A549 (cell line): ENCODE measurements around the gene OAS1. TPM values are rescaled to one million over a fixed set of nuclear protein-coding genes. Genes with fewer than 3 reads are reported as not detected.

ENCODE experiments used
- ATAC-seq, 2 experiments: fragments of 200-7000 bp in 1 of 2; fragments of >200 bp in 1 of 2; cut with Nextera tagmentation in 1 of 2; cut with Tn5 transposase in 1 of 2; 3 replicates each; pipeline versions ENCODE4 v1.8.0 to v1.9.1; 2018 to 2020; ENCODE audit warnings: mild to moderate bottlenecking in 1 of 2, moderate library complexity in 1 of 2
- CTCF ChIA-PET: fragments of 300-600 bp; sonication (Branson Sonifier 250); formaldehyde crosslinking; extraction: SDS; loops from one replicate; lab custom pipeline; 2021; ENCODE audit warnings: antibody characterized with exemption, inconsistent platforms; lab: Yijun Ruan, JAX
- POLR2A ChIA-PET: fragments of 350-600 bp; formaldehyde crosslinking; extraction: SDS; loops from one replicate; lab custom pipeline; 2021; ENCODE audit warnings: antibody characterized with exemption, inconsistent platforms; lab: Yijun Ruan, JAX
- DNase-seq, 2 experiments: peaks; one replicate each; pipeline versions ENCODE4 v3.0.0 to v3.0.0-alpha.2; 2011 to 2016; ENCODE audit warnings: low read depth in 1 of 2, low spot score in 1 of 2
- FAIRE-seq: peaks from 2 replicates; lab custom pipeline; 2011; peaks lifted over from hg19 to GRCh38; lab: Jason Lieb, UNC
- H3K27ac ChIP-seq, 2 experiments: fragments of >200 bp; sonication (Bioruptor Twin); formaldehyde crosslinking; 3 replicates each; pipeline ENCODE4 v1.5.1; 2016 to 2017
- H3K4me1 ChIP-seq: fragments of >200 bp; sonication (Bioruptor Twin); formaldehyde crosslinking; 3 replicates; pipeline ENCODE4 v1.6.1; 2016
- H3K4me2 ChIP-seq: fragments of >200 bp; sonication (Bioruptor Twin); formaldehyde crosslinking; 3 replicates; pipeline ENCODE4 v1.6.1; 2016
- H3K4me3 ChIP-seq: fragments of >200 bp; sonication (Bioruptor Twin); formaldehyde crosslinking; 3 replicates; pipeline ENCODE4 v1.5.1; 2016
- H3K9me3 ChIP-seq: fragments of >200 bp; sonication (Bioruptor Twin); formaldehyde crosslinking; 3 replicates; pipeline ENCODE4 v1.6.1; 2016
- BCL3 ChIP-seq: fragments of >200 bp; sonication (Bioruptor Twin); formaldehyde crosslinking; IDR thresholded peaks from 3 replicates; pipeline ENCODE4 v1.6.1; 2016
- BHLHE40 ChIP-seq: IDR thresholded peaks from 2 replicates; pipeline ENCODE4 v1.6.1; 2012; ENCODE audit warnings: low read depth, low read length, inconsistent platforms
- CBX2 ChIP-seq: fragments of 200-600 bp; sonication (generic); IDR thresholded peaks from 2 replicates; pipeline ENCODE4 v1.6.1; 2016; ENCODE audit warnings: low read depth, mild to moderate bottlenecking, borderline replicate concordance
- CEBPB ChIP-seq, 2 experiments: fragments of >200 bp in 1 of 2; sonication (Bioruptor Twin) in 1 of 2; formaldehyde crosslinking in 1 of 2; IDR thresholded peaks; 2 replicates each; pipeline ENCODE4 v1.6.1; 2012 to 2016
- CHD2 ChIP-seq: fragments of 150-350 bp; IDR thresholded peaks from 2 replicates; pipeline ENCODE4 v1.6.1; 2014; ENCODE audit warnings: low read length; ENCODE audit not compliant: partially characterized antibody
- CHD4 ChIP-seq: fragments of 200-600 bp; sonication (generic); IDR thresholded peaks from 2 replicates; pipeline ENCODE4 v1.6.1; 2016; ENCODE audit warnings: antibody characterized with exemption, mild to moderate bottlenecking, borderline replicate concordance
- FOSB ChIP-seq: fragments of 250-450 bp; sonication (Bioruptor Pico); IDR thresholded peaks from 2 replicates; pipeline ENCODE4 v1.5.0; 2020; ENCODE audit warnings: mild to moderate bottlenecking, moderate library complexity
- FOSL2 ChIP-seq, 2 experiments: fragments of 450-650 bp in 1 of 2; fragments of >200 bp in 1 of 2; sonication (Bioruptor Twin) in 1 of 2; formaldehyde crosslinking; IDR thresholded peaks; 2 replicates each; pipeline versions ENCODE4 v1.5.0 to v1.6.1; 2016 to 2020; ENCODE audit warnings: mild to moderate bottlenecking in 1 of 2, moderate library complexity in 1 of 2
- HEYL ChIP-seq: fragments of 250-450 bp; sonication (Bioruptor Pico); IDR thresholded peaks from 2 replicates; pipeline ENCODE4 v1.8.0; 2021; ENCODE audit warnings: mild to moderate bottlenecking, moderate library complexity
- HOXB5 ChIP-seq: fragments of 250-450 bp; sonication (Bioruptor Pico); IDR thresholded peaks from 2 replicates; pipeline ENCODE4 v1.5.0; 2020; ENCODE audit warnings: mild to moderate bottlenecking, moderate library complexity
- MAFK ChIP-seq: fragments of 450-650 bp; IDR thresholded peaks from 2 replicates; pipeline ENCODE4 v1.6.1; 2014; ENCODE audit not compliant: partially characterized antibody
- MAX ChIP-seq: IDR thresholded peaks from 2 replicates; pipeline ENCODE4 v1.6.1; 2012
- NFE2L2 ChIP-seq: fragments of 150-350 bp; conservative IDR thresholded peaks from 2 replicates; pipeline ENCODE4 v1.6.1; 2014; ENCODE audit warnings: low read length
- NR3C1 ChIP-seq: fragments of >200 bp; sonication (Bioruptor Twin); formaldehyde crosslinking; IDR thresholded peaks from 3 replicates; pipeline ENCODE4 v1.6.1; 2017
- PBX3 ChIP-seq: IDR thresholded peaks from 2 replicates; pipeline ENCODE4 v1.6.1; 2012
- POLR2A ChIP-seq: IDR thresholded peaks from 2 replicates; pipeline ENCODE4 v1.6.1; 2012; ENCODE audit warnings: mild to moderate bottlenecking, low read length
- RFX5 ChIP-seq: fragments of 450-650 bp; IDR thresholded peaks from 2 replicates; pipeline ENCODE4 v1.7.1; 2014; ENCODE audit warnings: antibody characterized with exemption, mild to moderate bottlenecking, moderate library complexity
- RNF2 ChIP-seq: fragments of 200-600 bp; sonication (generic); IDR thresholded peaks from 2 replicates; pipeline ENCODE4 v1.6.1; 2016; ENCODE audit warnings: low read depth, mild to moderate bottlenecking, antibody characterized with exemption, moderate library complexity, borderline replicate concordance
- TFCP2L1 ChIP-seq: fragments of 250-450 bp; sonication (Bioruptor Pico); IDR thresholded peaks from 2 replicates; pipeline ENCODE4 v1.5.0; 2021; ENCODE audit warnings: mild to moderate bottlenecking
- ZC3H11A ChIP-seq: fragments of 450-650 bp; IDR thresholded peaks from 2 replicates; pipeline ENCODE4 v1.6.1; 2014; ENCODE audit warnings: antibody characterized with exemption, mild to moderate bottlenecking
- ZNF302 ChIP-seq: fragments of 250-450 bp; sonication (Bioruptor Pico); IDR thresholded peaks from 2 replicates; pipeline ENCODE4 v1.9.0; 2021; ENCODE audit warnings: inconsistent platforms, mild to moderate bottlenecking, moderate library complexity
- WGBS: methylation state at CpG from one replicate; pipeline ENCODE4 v1.1.6; 2017; ENCODE audit errors: missing lambda C conversion rate; 5-methylcytosine and 5-hydroxymethylcytosine counted together
- polyA plus RNA-seq, 4 experiments: library from polyadenylated mRNA; depleted of rRNA in 3 of 4; stranded (reverse); fragments of >200 nt; fragmentation: RNase III in 1 of 4; extraction: RNeasy Plus Mini Kit Qiagen cat#74134 plus additional on column Dnase treatment in 1 of 4; gene quantifications; 2 replicates in 3 of 4; 3 replicates in 1 of 4; pipeline ENCODE4 v1.2.3, GENCODE V29; 2011 to 2017
- TF ChIP-seq, protein P1 (sequence below): fragments of 450-650 bp; IDR thresholded peaks from 2 replicates; pipeline ENCODE4 v1.6.1; 2014; ENCODE audit warnings: antibody characterized with exemption

The OAS1 gene
- polyA plus RNA-seq, 2 of the 4 experiments (the other 2 are of a cell fraction) = 52.8 to 63.6 TPM

DNA sequence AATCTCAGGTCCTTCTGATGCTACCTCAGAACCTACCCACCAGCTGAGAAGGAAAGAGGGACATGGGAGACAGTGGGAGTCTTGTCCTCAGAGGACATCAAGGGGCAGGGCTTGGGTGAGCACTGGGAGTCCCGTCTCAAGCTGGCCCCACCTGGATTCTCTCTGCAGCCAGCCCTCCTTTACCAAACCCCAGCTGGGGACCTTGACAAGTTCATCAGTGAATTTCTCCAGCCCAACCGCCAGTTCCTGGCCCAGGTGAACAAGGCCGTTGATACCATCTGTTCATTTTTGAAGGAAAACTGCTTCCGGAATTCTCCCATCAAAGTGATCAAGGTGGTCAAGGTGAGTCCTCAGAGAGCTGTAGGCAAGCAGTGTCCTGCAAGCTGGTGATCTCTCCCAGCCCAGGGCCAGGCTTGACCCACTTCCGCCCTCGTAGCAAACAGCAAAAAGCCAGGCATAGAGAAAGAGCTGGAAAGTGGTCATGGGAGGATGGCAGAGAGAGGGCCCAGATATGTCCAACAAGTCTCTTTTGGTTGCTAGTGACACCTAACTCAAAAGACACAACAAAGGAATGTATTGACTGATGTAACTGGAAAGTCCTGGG lies 57.4 kb downstream of the OAS1 start:
- ATAC-seq (no peak), DNase-seq (no peak), FAIRE-seq (no peak)
- ChIA-PET POLR2A (no interaction called here), CTCF (interaction anchor here (0.6 to 1.7 kb wide), 5 partner anchors 8 to 65 kb away, joined by 3 to 4 read pairs (median 3); no protein-coding TSS in a partner anchor)
- H3K4me1 ChIP-seq = no peaks in the 10 kb centered on the region
- no peak overlapping the region for H3K4me3 ChIP-seq
- no peak overlapping the region for H3K4me2 ChIP-seq
- no peak overlapping the region for H3K27ac ChIP-seq
- H3K9me3 ChIP-seq = no peaks in the 10 kb centered on the region
- TF ChIP-seq MAFK (no peak), CEBPB (IDR thresholded peaks at IDR 0.05) (no peak), MAX (no peak)
- WGBS = 98% methylated on average over 6 of the region's 6 CpGs

DNA sequence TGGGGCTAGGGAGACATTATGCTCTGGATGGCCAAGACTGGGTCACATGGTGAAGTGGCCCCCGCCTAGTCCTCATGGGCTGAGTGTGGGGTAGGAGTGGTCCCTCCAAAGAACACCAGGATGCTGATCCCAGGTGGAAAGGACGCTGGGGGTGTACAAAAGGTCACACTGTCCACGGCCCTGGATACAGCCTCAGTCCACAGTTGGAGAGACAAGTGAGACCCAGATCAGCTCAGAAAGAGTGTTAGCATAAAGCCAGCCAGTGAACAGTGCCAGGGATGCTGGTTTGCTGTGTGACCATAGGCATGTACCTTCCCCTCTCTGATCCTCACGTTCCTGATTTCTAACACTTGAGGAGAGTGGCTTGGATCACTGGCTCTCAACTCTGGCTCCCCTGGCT lies 58.2 kb downstream of the OAS1 start:
- H3K4me1 ChIP-seq = no peaks in the 10 kb centered on the region
- FAIRE-seq = no peak
- no peak overlapping the region for H3K27ac ChIP-seq
- ATAC-seq = no peak
- no peak overlapping the region for H3K4me3 ChIP-seq
- ChIA-PET POLR2A (no interaction called here), CTCF (interaction anchor here (1.5 to 2.7 kb wide), 3 partner anchors 9 to 28 kb away, joined by 3 to 9 read pairs (median 3); no protein-coding TSS in a partner anchor)
- no peak for DNase-seq
- H3K9me3 ChIP-seq = no peaks in the 10 kb centered on the region
- TF ChIP-seq PBX3 (no peak), HOXB5 (CRISPR knock-in tag) (no peak), CHD2 (no peak)
- TF ChIP-seq, protein P1, sequence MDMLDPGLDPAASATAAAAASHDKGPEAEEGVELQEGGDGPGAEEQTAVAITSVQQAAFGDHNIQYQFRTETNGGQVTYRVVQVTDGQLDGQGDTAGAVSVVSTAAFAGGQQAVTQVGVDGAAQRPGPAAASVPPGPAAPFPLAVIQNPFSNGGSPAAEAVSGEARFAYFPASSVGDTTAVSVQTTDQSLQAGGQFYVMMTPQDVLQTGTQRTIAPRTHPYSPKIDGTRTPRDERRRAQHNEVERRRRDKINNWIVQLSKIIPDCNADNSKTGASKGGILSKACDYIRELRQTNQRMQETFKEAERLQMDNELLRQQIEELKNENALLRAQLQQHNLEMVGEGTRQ = no peak
- 90% methylated on average over 4 of the region's 4 CpGs for WGBS
- H3K4me2 ChIP-seq = no peak overlapping the region

DNA sequence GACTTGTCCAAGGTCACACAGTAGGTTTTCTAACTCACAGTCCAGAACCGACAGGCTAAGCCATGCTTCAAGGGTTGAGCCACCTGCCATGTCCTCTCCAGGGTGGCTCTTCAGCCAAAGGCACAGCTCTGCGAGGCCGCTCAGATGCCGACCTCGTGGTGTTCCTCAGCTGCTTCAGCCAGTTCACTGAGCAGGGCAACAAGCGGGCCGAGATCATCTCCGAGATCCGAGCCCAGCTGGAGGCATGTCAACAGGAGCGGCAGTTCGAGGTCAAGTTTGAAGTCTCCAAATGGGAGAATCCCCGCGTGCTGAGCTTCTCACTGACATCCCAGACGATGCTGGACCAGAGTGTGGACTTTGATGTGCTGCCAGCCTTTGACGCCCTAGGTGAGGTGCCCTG lies 58.9 kb downstream of the OAS1 start:
- POLR2A ChIA-PET = no interaction called here
- 88% methylated on average over 15 of the region's 15 CpGs for WGBS

GRCh38 chr12:112967306-112967705 lies 60.5 kb downstream of the OAS1 start:
- TF ChIP-seq NR3C1 (no peak), BHLHE40 (no peak), CHD4 (no peak), BCL3 (no peak)
- Histone ChIP-seq H3K4me2 (no peak overlapping the region), H3K27ac (no peak overlapping the region), H3K9me3 (no peaks in the 10 kb centered on the region), H3K4me3 (no peak overlapping the region), H3K4me1 (no peaks in the 10 kb centered on the region)
- FAIRE-seq (no peak), ATAC-seq (no peak), DNase-seq (no peak)
- WGBS = 97% methylated on average over 7 of the region's 9 CpGs
- POLR2A ChIA-PET = no interaction called here
- CTCF ChIA-PET = interaction anchor here (1.7 to 2.7 kb wide), 2 partner anchors 26 kb away, joined by 7 to 9 read pairs; no protein-coding TSS in a partner anchor

More for the DNA sequence above, 58.9 kb downstream of the OAS1 start:
- no peaks in the 10 kb centered on the region for H3K4me1 ChIP-seq
- no peak for ATAC-seq
- no peak for FAIRE-seq
- H3K4me3 ChIP-seq = no peak overlapping the region
- no peak overlapping the region for H3K4me2 ChIP-seq
- no peaks in the 10 kb centered on the region for H3K9me3 ChIP-seq
- DNase-seq = no peak
- no peak overlapping the region for H3K27ac ChIP-seq
- CTCF ChIA-PET = interaction anchor here (0.9 to 2.7 kb wide), 4 partner anchors 10 to 28 kb away, joined by 3 to 9 read pairs (median 3); partner anchors contain the start of gene OAS2
- TF ChIP-seq ZNF302 (CRISPR knock-in tag) (no peak), CBX2 (no peak), FOSB (CRISPR knock-in tag) (no peak), RNF2 (no peak), FOSL2 (IDR thresholded peaks at IDR 0.05) (no peak), FOSL2 (CRISPR knock-in tag; IDR thresholded peaks at IDR 0.05) (no peak), HEYL (CRISPR knock-in tag) (no peak), POLR2A (no peak), NFE2L2 (no peak), CEBPB (IDR thresholded peaks at IDR 0.05) (no peak), ZC3H11A (no peak), TFCP2L1 (CRISPR knock-in tag) (no peak), RFX5 (no peak)
